H9 (cell line): ENCODE data around the gene METTL8. TPM values are rescaled to one million over a fixed set of nuclear protein-coding genes. Genes with fewer than 3 reads are reported as not detected.
A peak's percentile ranks its signal among the peaks of the same experiment; 100 is the strongest.

Experiments used
- DNase-seq: peaks from one replicate; pipeline ENCODE4 v3.0.0-alpha.2; 2017
- H2AFZ ChIP-seq: one replicate; pipeline ENCODE4 v1.6.1; 2013; ENCODE audit warnings: mild to moderate bottlenecking, low read length, control low read depth, moderate library complexity
- H2AK5ac ChIP-seq: 2 replicates; pipeline ENCODE4 v1.6.1; 2013; ENCODE audit warnings: low read length, control low read depth, mixed read lengths; ENCODE audit not compliant: insufficient read length
- H2BK120ac ChIP-seq: one replicate; pipeline ENCODE4 v1.6.1; 2013; ENCODE audit warnings: low read depth, mild to moderate bottlenecking, low read length, control low read depth, inconsistent platforms; ENCODE audit not compliant: poor library complexity, severe bottlenecking
- H2BK12ac ChIP-seq: 2 replicates; pipeline ENCODE4 v1.6.1; 2013; ENCODE audit warnings: low read length, control low read depth, mixed read lengths, low read depth; ENCODE audit not compliant: insufficient read length
- H2BK15ac ChIP-seq: 2 replicates; pipeline ENCODE4 v1.6.1; 2013; ENCODE audit warnings: low read depth, low read length, control low read depth
- H2BK20ac ChIP-seq: one replicate; pipeline ENCODE4 v1.6.1; 2013; ENCODE audit warnings: low read depth, mild to moderate bottlenecking, low read length, control low read depth, inconsistent platforms; ENCODE audit not compliant: poor library complexity, severe bottlenecking
- H2BK5ac ChIP-seq: 2 replicates; pipeline ENCODE4 v1.6.1; 2013; ENCODE audit warnings: low read length, control low read depth, mixed read lengths; ENCODE audit not compliant: insufficient read length
- H3K14ac ChIP-seq: 2 replicates; pipeline ENCODE4 v1.6.1; 2013; ENCODE audit warnings: low read length, control low read depth; ENCODE audit not compliant: insufficient read depth
- H3K18ac ChIP-seq: 2 replicates; pipeline ENCODE4 v1.6.1; 2013; ENCODE audit warnings: low read depth, mild to moderate bottlenecking, mixed read lengths, low read length, control low read depth; ENCODE audit not compliant: insufficient read length
- H3K23ac ChIP-seq: 2 replicates; pipeline ENCODE4 v1.6.1; 2013; ENCODE audit warnings: low read length, control low read depth, mixed read lengths, low read depth; ENCODE audit not compliant: insufficient read length
- H3K23me2 ChIP-seq: 2 replicates; pipeline ENCODE4 v1.6.1; 2013; ENCODE audit warnings: low read depth, mild to moderate bottlenecking, mixed read lengths, low read length, control low read depth; ENCODE audit not compliant: insufficient read length, poor library complexity, severe bottlenecking
- H3K27ac ChIP-seq: 2 replicates; pipeline ENCODE4 v1.5.1; 2013; ENCODE audit warnings: low read length, control low read depth, mixed read lengths, low read depth; ENCODE audit not compliant: insufficient read length
- H3K27me3 ChIP-seq: 2 replicates; pipeline ENCODE4 v1.6.1; 2013; ENCODE audit warnings: low read length, control low read depth, inconsistent platforms; ENCODE audit not compliant: insufficient read depth
- H3K4ac ChIP-seq: 2 replicates; pipeline ENCODE4 v1.6.1; 2013; ENCODE audit warnings: low read depth, mild to moderate bottlenecking, control low read depth, inconsistent platforms, low read length, moderate library complexity
- H3K4me1 ChIP-seq: 2 replicates; pipeline ENCODE4 v1.6.1; 2013; ENCODE audit warnings: low read length, control low read depth, inconsistent platforms; ENCODE audit not compliant: insufficient read depth
- H3K4me2 ChIP-seq: 2 replicates; pipeline ENCODE4 v1.6.1; 2013; ENCODE audit warnings: low read length, control low read depth, mixed read lengths; ENCODE audit not compliant: insufficient read length, insufficient read depth
- H3K56ac ChIP-seq: 2 replicates; pipeline ENCODE4 v1.6.1; 2013; ENCODE audit warnings: low read depth, mild to moderate bottlenecking, mixed read lengths, low read length, control low read depth; ENCODE audit not compliant: insufficient read length
- H3K79me1 ChIP-seq: 2 replicates; pipeline ENCODE4 v1.6.1; 2013; ENCODE audit warnings: low read depth, mild to moderate bottlenecking, moderate library complexity, low read length, control low read depth, inconsistent platforms; ENCODE audit not compliant: insufficient read depth, poor library complexity, severe bottlenecking
- H3K79me2 ChIP-seq: 2 replicates; pipeline ENCODE4 v1.6.1; 2013; ENCODE audit warnings: low read length, control low read depth, inconsistent platforms; ENCODE audit not compliant: insufficient read depth
- H3K9ac ChIP-seq: 2 replicates; pipeline ENCODE4 v1.6.1; 2013; ENCODE audit warnings: low read length, control low read depth, mixed read lengths; ENCODE audit not compliant: insufficient read length; ENCODE audit errors: extremely low read depth
- H3K9me3 ChIP-seq: one replicate; pipeline ENCODE4 v1.6.1; 2013; ENCODE audit warnings: low read depth, low read length, inconsistent platforms; ENCODE audit not compliant: control insufficient read depth
- H3T11ph ChIP-seq: one replicate; pipeline ENCODE4 v1.6.1; 2013; ENCODE audit warnings: mild to moderate bottlenecking, low read length, control low read depth, inconsistent platforms
- H4K20me1 ChIP-seq: one replicate; pipeline ENCODE4 v1.6.1; 2013; ENCODE audit not compliant: control insufficient read depth, insufficient read length, insufficient read depth
- H4K5ac ChIP-seq: 2 replicates; pipeline ENCODE4 v1.6.1; 2013; ENCODE audit warnings: low read depth, mild to moderate bottlenecking, mixed read lengths, low read length, control low read depth; ENCODE audit not compliant: insufficient read length
- H4K8ac ChIP-seq: replicated peaks from 2 replicates; pipeline ENCODE4 v1.6.1; 2013; ENCODE audit warnings: low read length, control low read depth, mixed read lengths, low read depth; ENCODE audit not compliant: insufficient read length
- H4K91ac ChIP-seq: 2 replicates; pipeline ENCODE4 v1.6.1; 2013; ENCODE audit warnings: low read depth, mild to moderate bottlenecking, moderate library complexity, mixed read lengths, low read length, control low read depth; ENCODE audit not compliant: insufficient read length
- H3K27ac Mint-ChIP-seq, 3 experiments: 2 replicates in 2 of 3; 3 replicates in 1 of 3; pipeline ENCODE4 v1.8.0; 2020 to 2021; ENCODE audit warnings: mixed read lengths in 3 of 3, mild to moderate bottlenecking in 1 of 3, moderate library complexity in 1 of 3
- H3K27me3 Mint-ChIP-seq: 2 replicates; pipeline ENCODE4 v1.8.0; 2021; ENCODE audit warnings: low read depth, mild to moderate bottlenecking, moderate library complexity, mixed read lengths
- H3K36me3 Mint-ChIP-seq, 3 experiments: 2 replicates in 2 of 3; 3 replicates in 1 of 3; pipeline ENCODE4 v1.8.0; 2020 to 2021; ENCODE audit warnings: low read depth in 3 of 3, mixed read lengths in 3 of 3; ENCODE audit not compliant: insufficient read depth in 1 of 3
- H3K4me1 Mint-ChIP-seq, 2 experiments: 2 replicates each; pipeline ENCODE4 v1.8.0; 2020; ENCODE audit warnings: mixed read lengths in 2 of 2
- H3K4me3 Mint-ChIP-seq, 2 experiments: 2 replicates in 1 of 2; 3 replicates in 1 of 2; pipeline ENCODE4 v1.8.0; 2020 to 2021; ENCODE audit warnings: mild to moderate bottlenecking in 2 of 2, mixed read lengths in 2 of 2, moderate library complexity in 1 of 2
- H3K9me3 Mint-ChIP-seq, 2 experiments: 2 replicates in 1 of 2; 3 replicates in 1 of 2; pipeline ENCODE4 v1.8.0; 2020; ENCODE audit warnings: mild to moderate bottlenecking in 2 of 2, mixed read lengths in 2 of 2, moderate library complexity in 1 of 2
- WGBS: extraction: QIAGEN DNeasy Blood & Tissue Kit; methylation state at CpG from one replicate; pipeline ENCODE4 v1.1.7; 2013; ENCODE audit warnings: missing lambda C conversion rate, low lambda C conversion rate, mixed read lengths; ENCODE audit not compliant: insufficient read length; ENCODE audit errors: extremely low coverage; 5-methylcytosine and 5-hydroxymethylcytosine counted together
- total RNA-seq: library from RNA; stranded (reverse); gene quantifications from 2 replicates; pipeline ENCODE4 v1.2.1, GENCODE V29; 2021
- TF ChIP-seq, protein P1 (sequence below): fragments of 200-600 bp; sonication (generic); conservative IDR thresholded peaks from 3 replicates; pipeline ENCODE4 v1.8.0; 2021; ENCODE audit warnings: antibody characterized with exemption, mild to moderate bottlenecking

METTL8 gene
- total RNA-seq, 1 experiment from 2014 or later = 40.9 TPM

- H3K79me2 ChIP-seq = peaks cover 4% of the 10 kb centered on the region; the same call in 1 of the 2 replicates
- no peak overlapping the region for H3T11ph ChIP-seq
- no peak overlapping the region for H2BK20ac ChIP-seq
- peaks cover 0 to 7% of the 10 kb centered on the region in 2 experiments; a peak in 3 of 5 replicates for H3K9me3 Mint-ChIP-seq
- peak overlapping the region; percentile 39 for H3K14ac ChIP-seq
- H4K8ac ChIP-seq = no peak overlapping the region
- no peak overlapping the region for H3K23ac ChIP-seq
- H3K9me3 ChIP-seq = no peaks in the 10 kb centered on the region
- H4K91ac ChIP-seq = no peak overlapping the region
- H3K4me3 Mint-ChIP-seq = peak overlapping the region; percentile 55 to 76
- no peaks in the 10 kb centered on the region for H3K27me3 ChIP-seq
- H3K4me2 ChIP-seq = no peak overlapping the region
- peaks cover 10% of the 10 kb centered on the region for H3K23me2 ChIP-seq
- peaks cover 19 to 29% (median 23%) of the 10 kb centered on the region in 3 experiments for H3K36me3 Mint-ChIP-seq
- no peak overlapping the region for H3K4ac ChIP-seq
- peak overlapping the region; percentile 75 to 86 (median 77); a peak in 5 of 7 replicates for H3K27ac Mint-ChIP-seq
- peak; percentile 44 for DNase-seq
- H2BK120ac ChIP-seq = no peak overlapping the region
- no peaks in the 10 kb centered on the region for H3K79me1 ChIP-seq
- H3K4me1 ChIP-seq = peaks cover 2% of the 10 kb centered on the region; the same call in 1 of the 2 replicates
- no peak overlapping the region for H2AFZ ChIP-seq
- WGBS = no CpG with 5 or more reads among the region's 9 CpGs
- no peak overlapping the region for H2BK15ac ChIP-seq
- no peaks in the 10 kb centered on the region for H3K27me3 Mint-ChIP-seq
- H3K18ac ChIP-seq = peak overlapping the region; percentile 21
- H3K4me1 Mint-ChIP-seq = peaks cover 47 to 50% of the 10 kb centered on the region in 2 experiments
- H2BK5ac ChIP-seq = no peak overlapping the region
- H2AK5ac ChIP-seq = no peak overlapping the region
- H4K5ac ChIP-seq = no peak overlapping the region
- no peak overlapping the region for H3K9ac ChIP-seq
- H3K56ac ChIP-seq = no peak overlapping the region
- no peak overlapping the region for H2BK12ac ChIP-seq
- H4K20me1 ChIP-seq = no peaks in the 10 kb centered on the region
- no peak overlapping the region for H3K27ac ChIP-seq
- TF ChIP-seq, protein P1, sequence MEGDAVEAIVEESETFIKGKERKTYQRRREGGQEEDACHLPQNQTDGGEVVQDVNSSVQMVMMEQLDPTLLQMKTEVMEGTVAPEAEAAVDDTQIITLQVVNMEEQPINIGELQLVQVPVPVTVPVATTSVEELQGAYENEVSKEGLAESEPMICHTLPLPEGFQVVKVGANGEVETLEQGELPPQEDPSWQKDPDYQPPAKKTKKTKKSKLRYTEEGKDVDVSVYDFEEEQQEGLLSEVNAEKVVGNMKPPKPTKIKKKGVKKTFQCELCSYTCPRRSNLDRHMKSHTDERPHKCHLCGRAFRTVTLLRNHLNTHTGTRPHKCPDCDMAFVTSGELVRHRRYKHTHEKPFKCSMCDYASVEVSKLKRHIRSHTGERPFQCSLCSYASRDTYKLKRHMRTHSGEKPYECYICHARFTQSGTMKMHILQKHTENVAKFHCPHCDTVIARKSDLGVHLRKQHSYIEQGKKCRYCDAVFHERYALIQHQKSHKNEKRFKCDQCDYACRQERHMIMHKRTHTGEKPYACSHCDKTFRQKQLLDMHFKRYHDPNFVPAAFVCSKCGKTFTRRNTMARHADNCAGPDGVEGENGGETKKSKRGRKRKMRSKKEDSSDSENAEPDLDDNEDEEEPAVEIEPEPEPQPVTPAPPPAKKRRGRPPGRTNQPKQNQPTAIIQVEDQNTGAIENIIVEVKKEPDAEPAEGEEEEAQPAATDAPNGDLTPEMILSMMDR = no peak
Observed at GRCh38 chr2:171431677-171432167, 2.1 kb downstream of the METTL8 start.
